OCI-LY7 (cell line): ENCODE data around the gene ZNF285. TPM values are rescaled to one million over a fixed set of nuclear protein-coding genes. Genes with fewer than 3 reads are reported as not detected.

Experiments
- total RNA-seq, 2 experiments: library from RNA; depleted of rRNA in 1 of 2; stranded (reverse); fragments of >200 nt in 1 of 2; shearing (Covaris generic) in 1 of 2; gene quantifications; 2 replicates each; pipeline ENCODE4 v1.2.3, GENCODE V29; 2014 to 2022

Gene ZNF285
- total RNA-seq, 2 experiments from 2014 or later, result not detected

Other genes with a start within 250 kb of the ZNF285 start
- 14.6 and 14.7 TPM in 2 replicates for gene ZNF226, start 236.5 kb downstream of the ZNF285 start, total RNA-seq (2014; rRNA removed; shearing (Covaris generic))
- 17.9 and 24.0 TPM in 2 replicates for gene ZNF226, start 236.5 kb downstream of the ZNF285 start, total RNA-seq (2022)
- 16.8 and 20.1 TPM in 2 replicates for gene ZNF227, start 189.1 kb downstream of the ZNF285 start, total RNA-seq (2014; rRNA removed; shearing (Covaris generic))
- gene ZNF227, start 189.1 kb downstream of the ZNF285 start, total RNA-seq (2022), result 18.5 and 21.2 TPM in 2 replicates
- 0.13 TPM in 1 of 2 replicates, not detected in the other for gene ZNF233, start 141.7 kb downstream of the ZNF285 start, total RNA-seq (2014; rRNA removed; shearing (Covaris generic))
- gene ZNF233, start 141.7 kb downstream of the ZNF285 start, total RNA-seq (2022), result not detected in 2 replicates
- 5.1 and 7.7 TPM in 2 replicates for gene ZNF235, start 96.6 kb downstream of the ZNF285 start, total RNA-seq (2014; rRNA removed; shearing (Covaris generic))
- 6.5 and 7.4 TPM in 2 replicates for gene ZNF235, start 96.6 kb downstream of the ZNF285 start, total RNA-seq (2022)
- gene ZNF112, start 44.9 kb downstream of the ZNF285 start, total RNA-seq (2014; rRNA removed; shearing (Covaris generic)), result not detected in 2 replicates
- not detected in 2 replicates for gene ZNF112, start 44.9 kb downstream of the ZNF285 start, total RNA-seq (2022)
- not detected in 2 replicates for gene ZNF229, start 46.9 kb upstream of the ZNF285 start, total RNA-seq (2014; rRNA removed; shearing (Covaris generic))
- not detected in 2 replicates for gene ZNF229, start 46.9 kb upstream of the ZNF285 start, total RNA-seq (2022)
- gene ZNF180, start 98.9 kb upstream of the ZNF285 start, total RNA-seq (2014; rRNA removed; shearing (Covaris generic)), result 11.8 and 14.2 TPM in 2 replicates
- 8.6 and 9.4 TPM in 2 replicates for gene ZNF180, start 98.9 kb upstream of the ZNF285 start, total RNA-seq (2022)
- gene CEACAM20, start 128.1 kb upstream of the ZNF285 start, total RNA-seq (2014; rRNA removed; shearing (Covaris generic)), result not detected in 2 replicates
- gene CEACAM20, start 128.1 kb upstream of the ZNF285 start, total RNA-seq (2022), result not detected in 2 replicates
- gene IGSF23, start 212.0 kb upstream of the ZNF285 start, total RNA-seq (2014; rRNA removed; shearing (Covaris generic)), result not detected in 2 replicates
- not detected in 2 replicates for gene IGSF23, start 212.0 kb upstream of the ZNF285 start, total RNA-seq (2022)
- not detected in 2 replicates for gene PVR, start 242.3 kb upstream of the ZNF285 start, total RNA-seq (2014; rRNA removed; shearing (Covaris generic))
- not detected in 2 replicates for gene PVR, start 242.3 kb upstream of the ZNF285 start, total RNA-seq (2022)